HepG2 (cell line): Measurements from ENCODE around the gene FAT1. TPM values are rescaled to one million over a fixed set of nuclear protein-coding genes. Genes with fewer than 3 reads are reported as not detected.

Experiments used
- DMTF1 ChIP-seq: sonication (generic); formaldehyde crosslinking; IDR thresholded peaks from 2 replicates; pipeline ENCODE4 v1.4.0; 2020; ENCODE audit warnings: mild to moderate bottlenecking, missing genetic modification reagents
- HNF4G ChIP-seq, 2 experiments: sonication (generic) in 1 of 2; formaldehyde crosslinking in 1 of 2; IDR thresholded peaks; 2 replicates each; pipeline versions ENCODE4 v1.4.0 to v1.6.1; 2011 to 2020; ENCODE audit warnings: borderline replicate concordance in 2 of 2, low read depth in 2 of 2, mild to moderate bottlenecking in 2 of 2, low read length in 1 of 2, missing genetic modification reagents in 1 of 2, moderate library complexity in 1 of 2
- MXD4 ChIP-seq: IDR thresholded peaks from 2 replicates; pipeline ENCODE4 v1.6.1; 2016; ENCODE audit warnings: mild to moderate bottlenecking, missing biosample characterization, missing genetic modification reagents
- NFKBIZ ChIP-seq: IDR thresholded peaks from 2 replicates; pipeline ENCODE4 v1.6.1; 2018; ENCODE audit warnings: missing genetic modification reagents, missing compliant biosample characterization
- PHF20 ChIP-seq: sonication (generic); formaldehyde crosslinking; IDR thresholded peaks from 2 replicates; pipeline ENCODE4 v1.5.0; 2020; ENCODE audit warnings: mild to moderate bottlenecking, missing genetic modification reagents
- SAFB2 ChIP-seq: sonication (generic); formaldehyde crosslinking; IDR thresholded peaks from 2 replicates; pipeline ENCODE4 v1.5.1; 2020; ENCODE audit warnings: missing genetic modification reagents, low read depth, mild to moderate bottlenecking, borderline replicate concordance
- SALL2 ChIP-seq: sonication (generic); formaldehyde crosslinking; IDR thresholded peaks from 2 replicates; pipeline ENCODE4 v1.8.1; 2023; ENCODE audit warnings: mild to moderate bottlenecking, missing genetic modification reagents, inconsistent platforms
- TIGD3 ChIP-seq: sonication (generic); formaldehyde crosslinking; IDR thresholded peaks from 2 replicates; pipeline ENCODE4 v1.5.1; 2020; ENCODE audit warnings: mild to moderate bottlenecking, missing genetic modification reagents, borderline replicate concordance
- TOPORS ChIP-seq: sonication (generic); formaldehyde crosslinking; IDR thresholded peaks from 2 replicates; pipeline ENCODE4 v1.8.0; 2023; ENCODE audit warnings: mild to moderate bottlenecking, missing genetic modification reagents
- ZMYM2 ChIP-seq: sonication (generic); formaldehyde crosslinking; IDR thresholded peaks from 2 replicates; pipeline ENCODE4 v1.8.0; 2022; ENCODE audit warnings: mild to moderate bottlenecking, missing genetic modification reagents
- ZNF12 ChIP-seq: sonication (generic); formaldehyde crosslinking; IDR thresholded peaks from 2 replicates; pipeline ENCODE4 v1.5.0; 2020; ENCODE audit warnings: missing genetic modification reagents
- ZNF318 ChIP-seq: sonication (generic); formaldehyde crosslinking; IDR thresholded peaks from 2 replicates; pipeline ENCODE4 v1.4.0; 2020; ENCODE audit warnings: mild to moderate bottlenecking, missing genetic modification reagents
- ZNF572 ChIP-seq: sonication (generic); formaldehyde crosslinking; IDR thresholded peaks from 2 replicates; pipeline ENCODE4 v1.5.1; 2020; ENCODE audit warnings: mild to moderate bottlenecking, missing genetic modification reagents
- ZNF781 ChIP-seq: sonication (generic); formaldehyde crosslinking; IDR thresholded peaks from 2 replicates; pipeline ENCODE4 v1.5.1; 2020; ENCODE audit warnings: borderline replicate concordance, mild to moderate bottlenecking, missing genetic modification reagents; ENCODE audit errors: not compliant biosample characterization
- ZNF816 ChIP-seq: sonication (generic); formaldehyde crosslinking; IDR thresholded peaks from 2 replicates; pipeline ENCODE4 v1.8.0; 2022; ENCODE audit warnings: missing genetic modification reagents, mild to moderate bottlenecking, borderline replicate concordance
- polyA plus RNA-seq, 8 experiments: library from polyadenylated mRNA; depleted of rRNA in 3 of 8; stranded (reverse) in 7 of 8; unstranded in 1 of 8; fragments of >200 nt; fragmentation: Illumina TruSeq in 4 of 8; extraction: Trizol in 4 of 8; gene quantifications; 2 replicates each; pipeline versions ENCODE4 v1.2.1 to v1.2.3, GENCODE V29; 2011 to 2016; ENCODE audit warnings: low read depth in 4 of 8, missing spikeins in 1 of 8, mixed read lengths in 1 of 8; ENCODE audit not compliant: insufficient read depth in 1 of 8
- total RNA-seq, 5 experiments: library from RNA; depleted of rRNA; stranded (reverse); fragments of >200 nt; fragmentation: Illumina TruSeq; extraction: Trizol; gene quantifications; 2 replicates each; pipeline ENCODE4 v1.2.3, GENCODE V29; 2016; ENCODE audit warnings: low read depth in 1 of 5

FAT1 gene
- total and polyA plus RNA-seq, 2 of the 13 experiments (the other 11 are each of a cell fraction or from before 2014, with no cell fraction given) = 185 to 216 TPM

- TF ChIP-seq ZNF318 (CRISPR knock-in tag) (no peak), MXD4 (CRISPR knock-in tag) (no peak), ZNF816 (CRISPR knock-in tag) (peak; percentile 71; the same call in 1 of the 2 replicates), DMTF1 (CRISPR knock-in tag) (0 out of 2 replicates have a peak, but pooled peaks have one; percentile 62), PHF20 (CRISPR knock-in tag) (no peak), ZNF12 (peak; percentile 77), ZNF572 (no peak), TIGD3 (no peak), TOPORS (CRISPR knock-in tag) (no peak), SALL2 (CRISPR knock-in tag) (no peak), SAFB2 (no peak), ZNF781 (CRISPR knock-in tag) (no peak), HNF4G (IDR thresholded peaks at IDR 0.05; ENCODE audit: borderline replicate concordance, low read depth, low read length) (peak; percentile 94), HNF4G (CRISPR knock-in tag; IDR thresholded peaks at IDR 0.05; ENCODE audit: borderline replicate concordance, low read depth) (peak; percentile 86; the same call in 1 of the 2 replicates), NFKBIZ (CRISPR knock-in tag) (no peak; the same call in 1 of the 2 replicates), ZMYM2 (CRISPR knock-in tag) (peak; percentile 94)
Observed at GRCh38 chr4:186755550-186756519, 32.2 kb upstream of the FAT1 start (continued).
